AG04449 (cell line): ENCODE data around the gene CSTB.

Experiments used
- CTCF ChIA-PET: fragments of 350-600 bp; formaldehyde crosslinking; extraction: SDS; loops from one replicate; lab custom pipeline; 2021; ENCODE audit warnings: antibody characterized with exemption; lab: Yijun Ruan, JAX
- POLR2A ChIA-PET: fragments of 400-600, 350-600 bp; formaldehyde crosslinking; extraction: SDS; loops from one replicate; lab custom pipeline; 2020; ENCODE audit warnings: antibody characterized with exemption, inconsistent platforms; lab: Yijun Ruan, JAX
- DNase-seq: peaks from one replicate; pipeline ENCODE4 v3.0.0-alpha.2; 2010; ENCODE audit warnings: low read depth, low spot score
- H3K4me3 ChIP-seq: 2 replicates; pipeline ENCODE4 v1.5.1; 2011; ENCODE audit warnings: low read depth, mild to moderate bottlenecking, control low read depth, low read length
- TF ChIP-seq, protein P1 (sequence below): IDR thresholded peaks from one replicate; pipeline ENCODE4 v1.5.1; 2011; ENCODE audit warnings: mild to moderate bottlenecking, moderate library complexity, low read length, control low read depth, inconsistent platforms; ENCODE audit not compliant: insufficient read depth; ENCODE audit errors: missing control alignments

The CSTB gene

DNA sequence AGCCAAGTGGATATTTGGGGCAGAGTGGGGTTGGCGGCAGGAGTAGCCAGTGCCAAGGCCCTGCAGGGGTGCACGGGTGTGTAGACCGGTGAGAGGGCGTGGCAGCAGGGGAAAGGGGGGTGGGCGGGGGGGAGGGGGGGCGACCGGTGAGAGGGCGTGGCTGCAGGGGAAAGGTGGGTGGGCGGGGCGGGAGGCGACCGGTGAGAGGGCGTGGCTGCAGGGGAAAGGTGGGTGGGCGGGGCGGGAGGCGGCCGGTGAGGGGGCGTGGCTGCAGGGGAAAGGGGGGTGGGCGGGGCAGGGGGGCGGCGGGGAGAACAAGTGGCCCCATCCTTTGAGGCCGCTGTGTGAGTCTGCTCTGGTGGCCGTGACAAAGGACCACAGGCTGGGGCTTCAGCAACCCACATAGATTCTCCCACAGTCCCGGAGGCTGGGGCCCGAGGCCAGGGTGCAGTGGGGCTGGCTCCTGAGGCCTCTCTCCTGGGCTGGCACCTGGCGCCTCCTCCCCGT, 39.1 kb upstream of the CSTB start:
- POLR2A ChIA-PET: no interaction called here
- CTCF ChIA-PET: no interaction called here
- H3K4me3 ChIP-seq: no peak overlapping the region
- TF ChIP-seq, protein P1, sequence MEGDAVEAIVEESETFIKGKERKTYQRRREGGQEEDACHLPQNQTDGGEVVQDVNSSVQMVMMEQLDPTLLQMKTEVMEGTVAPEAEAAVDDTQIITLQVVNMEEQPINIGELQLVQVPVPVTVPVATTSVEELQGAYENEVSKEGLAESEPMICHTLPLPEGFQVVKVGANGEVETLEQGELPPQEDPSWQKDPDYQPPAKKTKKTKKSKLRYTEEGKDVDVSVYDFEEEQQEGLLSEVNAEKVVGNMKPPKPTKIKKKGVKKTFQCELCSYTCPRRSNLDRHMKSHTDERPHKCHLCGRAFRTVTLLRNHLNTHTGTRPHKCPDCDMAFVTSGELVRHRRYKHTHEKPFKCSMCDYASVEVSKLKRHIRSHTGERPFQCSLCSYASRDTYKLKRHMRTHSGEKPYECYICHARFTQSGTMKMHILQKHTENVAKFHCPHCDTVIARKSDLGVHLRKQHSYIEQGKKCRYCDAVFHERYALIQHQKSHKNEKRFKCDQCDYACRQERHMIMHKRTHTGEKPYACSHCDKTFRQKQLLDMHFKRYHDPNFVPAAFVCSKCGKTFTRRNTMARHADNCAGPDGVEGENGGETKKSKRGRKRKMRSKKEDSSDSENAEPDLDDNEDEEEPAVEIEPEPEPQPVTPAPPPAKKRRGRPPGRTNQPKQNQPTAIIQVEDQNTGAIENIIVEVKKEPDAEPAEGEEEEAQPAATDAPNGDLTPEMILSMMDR: no peak
- DNase-seq: no peak

DNA sequence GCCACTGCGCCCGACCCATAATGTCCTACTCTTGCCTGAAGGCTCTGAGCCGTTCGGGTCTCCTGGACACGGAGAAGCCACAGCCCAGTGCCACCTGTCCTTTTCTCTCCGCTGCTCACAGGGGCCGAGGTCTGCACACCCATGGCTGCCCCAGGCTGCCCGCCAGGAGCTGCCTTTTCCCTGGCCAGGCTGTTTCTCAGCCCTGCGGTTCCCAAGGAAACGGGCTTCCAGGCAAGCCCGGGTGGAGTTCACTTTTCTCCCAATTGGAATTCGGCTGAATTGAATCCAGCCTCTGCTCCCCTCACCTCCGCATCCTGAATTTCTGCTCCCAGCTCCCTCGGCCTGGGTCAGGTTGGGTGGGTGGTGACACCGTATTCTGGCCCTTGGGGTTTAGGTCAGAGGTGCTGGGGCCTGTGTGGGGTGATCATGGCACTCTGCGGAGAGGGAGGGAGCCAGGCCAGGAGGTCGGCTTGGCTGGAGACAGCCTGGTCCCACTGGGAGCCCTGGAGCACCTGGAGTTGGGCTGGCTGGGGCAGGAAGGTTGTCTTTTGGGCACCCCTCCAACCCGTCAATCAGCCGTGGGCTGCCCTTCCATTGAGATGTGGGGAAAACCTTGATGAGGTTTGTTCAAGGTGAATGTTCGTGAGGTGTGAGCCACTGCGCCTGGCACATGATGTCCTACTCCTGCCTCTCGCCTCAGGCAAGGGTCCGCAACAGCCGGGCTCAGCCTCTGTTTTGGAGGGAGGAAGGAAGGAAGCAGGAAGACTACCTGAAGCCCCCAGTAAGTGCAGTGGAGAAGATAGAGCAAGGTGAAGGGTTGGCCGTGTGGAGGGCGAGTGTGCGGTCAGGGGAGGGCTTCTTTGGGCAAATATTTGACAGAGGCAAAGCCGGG, 38.4 kb upstream of the CSTB start:
- TF ChIP-seq, protein P1: no peak
- no peak overlapping the region for H3K4me3 ChIP-seq
- ChIA-PET POLR2A (no interaction called here), CTCF (interaction anchor here (0.6 to 1.8 kb wide), 2 partner anchors 25 to 170 kb away, joined by 3 to 4 read pairs; no protein-coding TSS in a partner anchor)
- DNase-seq: no peak

DNA sequence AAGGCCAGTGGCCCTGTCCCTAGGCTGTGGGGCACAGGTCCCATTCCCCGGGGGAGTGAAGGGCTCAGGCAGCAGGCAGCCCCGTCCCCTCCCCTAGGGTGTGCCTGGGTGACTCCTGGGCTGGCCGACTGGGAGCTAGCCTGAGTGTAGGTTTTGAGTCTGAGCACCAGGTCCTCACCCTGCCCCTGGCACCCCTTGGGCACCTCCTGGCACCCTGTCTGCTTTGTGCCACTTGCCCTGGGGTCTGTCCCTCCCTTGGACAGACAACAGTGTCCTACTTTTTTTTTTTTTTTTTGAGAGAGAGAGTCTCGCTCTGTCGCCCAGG, 37.5 kb upstream of the CSTB start:
- H3K4me3 ChIP-seq: no peak overlapping the region
- TF ChIP-seq, protein P1: no peak
- no peak for DNase-seq
- POLR2A ChIA-PET: no interaction called here
- CTCF ChIA-PET: interaction anchor here (1.8 kb wide), 1 partner anchor 24 kb away, joined by 4 read pairs; no protein-coding TSS in a partner anchor

DNA sequence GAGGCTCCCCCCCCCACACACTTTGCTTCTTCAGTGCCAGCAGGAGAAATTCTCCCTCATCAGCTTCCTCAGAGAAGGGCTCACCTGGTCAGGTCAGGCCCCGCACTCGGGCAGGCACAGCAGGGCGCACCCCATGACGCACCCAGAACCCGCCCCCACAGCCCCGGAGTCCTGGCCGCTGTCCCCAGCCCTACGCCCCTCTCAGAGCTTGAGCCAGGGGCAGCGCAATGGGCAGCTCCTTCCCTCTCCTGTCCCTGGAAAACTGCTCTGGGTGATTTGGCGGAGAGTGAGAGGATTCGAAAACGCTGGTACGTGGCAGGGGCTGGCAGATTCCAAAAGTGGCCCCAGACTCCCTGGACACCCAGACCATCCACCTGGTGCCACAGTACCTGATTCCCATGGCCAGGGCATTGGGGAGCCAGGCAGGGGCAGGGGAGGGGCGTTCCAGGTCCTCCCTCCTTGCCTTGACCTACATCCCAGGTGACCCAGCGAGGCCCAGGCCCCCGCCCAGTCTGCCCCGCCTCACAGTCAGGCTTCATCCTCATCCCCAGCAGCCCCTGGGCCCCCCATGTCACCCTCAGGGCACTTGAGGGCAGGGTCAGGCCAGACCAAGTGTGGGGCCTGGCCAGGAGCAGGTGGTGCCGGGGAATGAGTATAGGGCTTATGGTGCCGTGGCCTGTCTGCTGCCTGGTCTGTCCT, 37.0 kb upstream of the CSTB start:
- TF ChIP-seq, protein P1: no peak
- DNase-seq: no peak
- CTCF ChIA-PET: interaction anchor here (1.8 to 4.9 kb wide), 2 partner anchors 23 to 127 kb away, joined by 4 to 29 read pairs; no protein-coding TSS in a partner anchor
- POLR2A ChIA-PET: no interaction called here
- no peak overlapping the region for H3K4me3 ChIP-seq

DNA sequence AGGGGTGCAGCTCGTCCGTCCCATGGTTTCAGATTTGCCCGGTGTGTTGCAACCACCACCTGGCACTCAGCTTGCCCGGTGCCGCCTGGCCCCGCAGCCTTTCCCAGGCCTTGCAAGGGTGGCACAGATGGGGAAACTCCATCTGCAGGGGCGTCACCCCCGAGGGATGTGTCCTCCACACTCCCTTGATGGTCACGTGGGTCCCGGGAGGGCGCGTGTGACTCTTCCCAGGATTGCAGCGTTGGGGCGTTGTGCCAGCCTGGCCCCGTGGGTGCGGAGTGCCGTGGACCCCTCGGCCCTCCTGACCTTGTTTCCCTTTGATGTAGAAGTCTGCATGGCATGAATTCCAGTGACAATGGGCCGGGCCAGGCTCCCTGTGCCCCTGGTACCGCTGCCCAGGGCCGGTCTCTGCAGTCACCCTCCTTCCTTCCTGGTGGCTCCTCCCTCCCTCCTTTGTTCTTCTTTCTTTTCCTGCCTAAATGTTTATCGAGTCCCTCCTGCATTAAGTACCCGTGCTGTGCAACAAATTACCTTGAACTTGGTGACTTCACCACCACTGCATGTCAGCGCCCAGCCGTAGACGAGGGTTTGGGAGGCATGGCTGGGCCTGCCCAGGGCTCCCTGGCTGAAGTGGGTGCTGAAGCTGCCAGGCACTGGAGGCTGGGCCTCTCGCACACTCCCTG, 36.2 kb upstream of the CSTB start:
- DNase-seq: no peak
- TF ChIP-seq, protein P1: no peak
- ChIA-PET CTCF (interaction anchor here (1.2 to 4.9 kb wide), 5 partner anchors 8 to 128 kb away, joined by 3 to 29 read pairs (median 4); no protein-coding TSS in a partner anchor), POLR2A (no interaction called here)
- H3K4me3 ChIP-seq: no peak overlapping the region
